Stimulated activated CD8-positive, alpha-beta memory T cell treated with anti-CD3 and anti-CD28 coated beads, Interleukin-2, amount 100 ng/mL, for 48 hours (primary cell): Measurements from ENCODE around the gene ZBTB45.
A peak's percentile ranks its signal among the peaks of the same experiment; 100 is the strongest.

Source experiments
- DNase-seq, 2 donors: peaks; one replicate each; pipeline ENCODE4 v3.0.0-alpha.2; 2020; ENCODE audit warnings: low read depth in 2 of 2

The ZBTB45 gene

GRCh38 chr19:58519355-58520256 is at the start of gene ZBTB45:
TSS of gene ZBTB45 (minus strand) at chr19:58519810. CDS start at chr19:58517673, 2,137 bp downstream.
- DNase-seq: peak; percentile 87

GRCh38 chr19:58568453-58569130 is 49.0 kb upstream of the ZBTB45 start:
- no peak for DNase-seq

GRCh38 chr19:58566989-58567388 is 47.4 kb upstream of the ZBTB45 start:
- DNase-seq: no peak

- DNase-seq: no peak
Measured at GRCh38 chr19:58563823-58564222, 44.2 kb upstream of the ZBTB45 start.

- DNase-seq: peak in 1 of 2 donors; percentile 27
Measured at GRCh38 chr19:58563034-58563573, 43.5 kb upstream of the ZBTB45 start.

GRCh38 chr19:58562122-58563033 is 42.8 kb upstream of the ZBTB45 start:
- DNase-seq: peak in 1 of 2 donors; percentile 37

GRCh38 chr19:58561373-58562121 is 41.9 kb upstream of the ZBTB45 start:
- DNase-seq: no peak

GRCh38 chr19:58560921-58561320 is 41.3 kb upstream of the ZBTB45 start:
- DNase-seq: no peak

- no peak for DNase-seq
Measured at GRCh38 chr19:58560007-58560887, 40.6 kb upstream of the ZBTB45 start.

GRCh38 chr19:58559275-58560006 is 39.8 kb upstream of the ZBTB45 start:
- peak; percentile 76 to 82 for DNase-seq

- peak; percentile 99 for DNase-seq
Measured at GRCh38 chr19:58558623-58559274, 39.1 kb upstream of the ZBTB45 start.

GRCh38 chr19:58558066-58558622 is 38.5 kb upstream of the ZBTB45 start, which contains the start of gene UBE2M:
TSS of gene UBE2M (minus strand) at chr19:58558611. CDS start at chr19:58558381, 230 bp downstream.
- DNase-seq: peak in 1 of 2 donors; percentile 42

- DNase-seq: no peak
Measured at GRCh38 chr19:58557221-58558065, 37.8 kb upstream of the ZBTB45 start.

- no peak for DNase-seq
Measured at GRCh38 chr19:58556622-58557220, 37.1 kb upstream of the ZBTB45 start.

GRCh38 chr19:58555920-58556621 is 36.5 kb upstream of the ZBTB45 start:
- no peak for DNase-seq

GRCh38 chr19:58555369-58555885 is 35.8 kb upstream of the ZBTB45 start:
- DNase-seq: no peak
